B cell (primary cell): ENCODE measurements around the gene SGPL1.

Experiments
- CTCF ChIP-seq: fragments of 200-600 bp; IDR thresholded peaks from one replicate; pipeline ENCODE4 v1.8.0; 2022; ENCODE audit warnings: antibody characterized with exemption, mild to moderate bottlenecking
- EZH2 ChIP-seq: IDR thresholded peaks from 2 replicates; pipeline ENCODE4 v1.6.1; 2012; ENCODE audit warnings: borderline replicate concordance, low read depth, mild to moderate bottlenecking, moderate library complexity, low read length; ENCODE audit not compliant: insufficient read depth, poor library complexity, severe bottlenecking

GRCh38 chr10:70776455-70777005 lies 39.2 kb upstream of the SGPL1 start:
- TF ChIP-seq CTCF (no peak), EZH2 (no peak)
